MM.1S (cell line): ENCODE data around the gene EVX2.

Experiments used
- CTCF ChIP-seq: fragments of 300-600 bp; sonication (generic); IDR thresholded peaks from 2 replicates; pipeline ENCODE4 v1.5.1; 2016; ENCODE audit warnings: antibody characterized with exemption, low read length, mixed read lengths
- EZH2 ChIP-seq: fragments of 300-600 bp; sonication (generic); optimal IDR thresholded peaks from 2 replicates; pipeline ENCODE3; 2017; ENCODE audit warnings: low read depth, mild to moderate bottlenecking, antibody characterized with exemption, low read length, mixed read lengths
- EZH2phosphoT487 ChIP-seq: fragments of 300-600 bp; sonication (generic); IDR thresholded peaks from 2 replicates; pipeline ENCODE4 v1.6.1; 2018; ENCODE audit warnings: antibody characterized with exemption, low read length

DNA sequence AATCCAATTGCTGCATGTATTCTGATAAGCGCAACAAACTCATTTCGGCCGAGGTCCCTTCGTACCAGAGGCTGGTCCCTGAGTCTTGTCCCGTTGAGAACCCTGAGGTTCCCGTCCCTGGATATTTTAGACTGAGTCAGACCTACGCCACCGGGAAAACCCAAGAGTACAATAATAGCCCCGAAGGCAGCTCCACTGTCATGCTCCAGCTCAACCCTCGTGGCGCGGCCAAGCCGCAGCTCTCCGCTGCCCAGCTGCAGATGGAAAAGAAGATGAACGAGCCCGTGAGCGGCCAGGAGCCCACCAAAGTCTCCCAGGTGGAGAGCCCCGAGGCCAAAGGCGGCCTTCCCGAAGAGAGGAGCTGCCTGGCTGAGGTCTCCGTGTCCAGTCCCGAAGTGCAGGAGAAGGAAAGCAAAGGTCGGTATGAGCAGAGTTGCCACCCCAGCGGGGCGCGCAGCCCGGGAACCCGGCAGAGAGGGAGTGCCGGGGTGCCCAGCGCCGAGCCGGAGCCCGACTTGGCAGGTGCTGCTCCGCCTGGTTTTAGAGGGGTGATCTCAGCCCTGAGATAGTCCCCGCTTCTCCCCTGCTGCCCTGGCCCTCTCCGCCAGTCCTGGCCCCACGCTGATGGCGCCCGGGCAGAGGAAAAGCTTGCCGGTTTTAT, 33.5 kb upstream of the EVX2 start:
- TF ChIP-seq EZH2 (no peak), CTCF (no peak), EZH2phosphoT487 (no peak)
